K562 (cell line): ENCODE data around the gene TCF25. TPM values are rescaled to one million over a fixed set of nuclear protein-coding genes. Genes with fewer than 3 reads are reported as not detected.

Experiments used
- ATAC-seq: fragments of 200-7000 bp; cut with Tn5 transposase; 3 replicates; pipeline ENCODE4 v1.9.1; 2020; ENCODE audit warnings: moderate library complexity
- BruUV-seq: library from RNA; stranded (reverse); fragments of 400-500 nt; replicated peaks from 2 replicates; lab custom pipeline; 2021; lab: Mats Ljungman, UMichigan
- CTCF ChIA-PET: fragments of 300-600 bp; formaldehyde crosslinking; extraction: SDS; loops from one replicate; lab custom pipeline; 2021; ENCODE audit warnings: low intra/inter-chr PET ratio; lab: Yijun Ruan, JAX
- POLR2A ChIA-PET: fragments of 300-600, 350-650 bp; sonication (Branson Sonifier 250); formaldehyde crosslinking; extraction: SDS; loops from one replicate; lab custom pipeline; 2021; ENCODE audit warnings: antibody characterized with exemption, inconsistent platforms; lab: Yijun Ruan, JAX
- DNase-seq, 4 experiments: peaks; one replicate each; pipeline versions ENCODE4 v3.0.0 to v3.0.0-alpha.2; 2011 to 2018; ENCODE audit warnings: low spot score in 3 of 4, mixed read lengths in 3 of 4; ENCODE audit errors: extremely low read depth in 1 of 4
- FAIRE-seq: peaks from 2 replicates; lab custom pipeline; 2011; peaks lifted over from hg19 to GRCh38; lab: Jason Lieb, UNC
- H2AFZ ChIP-seq: 2 replicates; pipeline ENCODE4 v1.6.0; 2011; ENCODE audit warnings: low read depth, low read length, control low read depth, inconsistent platforms
- H3K27ac ChIP-seq: fragments of 200-600 bp; 3 replicates; pipeline ENCODE4 v1.8.0; 2011; ENCODE audit warnings: low read depth, mild to moderate bottlenecking, control low read depth, inconsistent platforms, low read length, moderate library complexity, mixed read lengths; ENCODE audit errors: extremely low read depth
- H3K27me3 ChIP-seq, 2 experiments: fragments of 300-600 bp in 1 of 2; 2 replicates in 1 of 2; 3 replicates in 1 of 2; pipeline versions ENCODE4 v1.6.0 to v1.8.0; 2011; ENCODE audit warnings: inconsistent platforms in 2 of 2, low read length in 2 of 2, mild to moderate bottlenecking in 1 of 2, mixed read lengths in 1 of 2, moderate library complexity in 1 of 2; ENCODE audit not compliant: control insufficient read depth in 2 of 2, insufficient read depth in 2 of 2
- H3K36me3 ChIP-seq: fragments of 300-600 bp; 3 replicates; pipeline ENCODE4 v1.8.0; 2011; ENCODE audit warnings: mild to moderate bottlenecking, low read length, inconsistent platforms; ENCODE audit not compliant: control insufficient read depth, insufficient read depth
- H3K4me1 ChIP-seq, 2 experiments: fragments of 200-600 bp in 1 of 2; replicated peaks in 1 of 2; 2 replicates in 1 of 2; 3 replicates in 1 of 2; pipeline versions ENCODE4 v1.5.1 to v1.8.0; 2011; ENCODE audit warnings: inconsistent platforms in 2 of 2, low read length in 2 of 2, mild to moderate bottlenecking in 1 of 2, mixed read lengths in 1 of 2, moderate library complexity in 1 of 2; ENCODE audit not compliant: control insufficient read depth in 2 of 2, insufficient read depth in 2 of 2
- H3K4me2 ChIP-seq: 2 replicates; pipeline ENCODE4 v1.6.1; 2011; ENCODE audit warnings: low read length, control low read depth, inconsistent platforms, mixed read lengths; ENCODE audit not compliant: insufficient read depth
- H3K4me3 ChIP-seq: fragments of 200-600 bp; sonication (generic), shearing (Covaris generic); 2 replicates; pipeline ENCODE4 v1.5.1; 2016; ENCODE audit warnings: control low read depth, inconsistent platforms
- H3K79me2 ChIP-seq: fragments of 200-600 bp; 3 replicates; pipeline ENCODE4 v1.8.0; 2011; ENCODE audit warnings: low read length, inconsistent platforms; ENCODE audit not compliant: control insufficient read depth, insufficient read depth
- H3K9ac ChIP-seq, 2 experiments: 2 replicates each; pipeline versions ENCODE4 v1.6.0 to v1.6.1; 2011; ENCODE audit warnings: low read depth in 2 of 2, low read length in 2 of 2, control low read depth in 1 of 2, inconsistent platforms in 1 of 2, mild to moderate bottlenecking in 1 of 2, mixed read lengths in 1 of 2; ENCODE audit not compliant: insufficient read depth in 1 of 2
- H3K9me1 ChIP-seq: one replicate; pipeline ENCODE4 v1.6.0; 2011; ENCODE audit warnings: inconsistent platforms, mild to moderate bottlenecking, low read length, moderate library complexity; ENCODE audit not compliant: control insufficient read depth, insufficient read depth
- H3K9me3 ChIP-seq: replicated peaks from 2 replicates; pipeline ENCODE4 v1.5.1; 2011; ENCODE audit warnings: low read depth, low read length, inconsistent platforms; ENCODE audit not compliant: control insufficient read depth, insufficient read depth
- H4K20me1 ChIP-seq: replicated peaks from 2 replicates; pipeline ENCODE4 v1.6.1; 2011; ENCODE audit warnings: low read length, inconsistent platforms, mixed read lengths; ENCODE audit not compliant: control insufficient read depth, insufficient read depth
- BDP1 ChIP-seq: IDR thresholded peaks from 3 replicates; pipeline ENCODE4 v1.6.1; 2011; ENCODE audit not compliant: insufficient read length, insufficient read depth
- CTBP1 ChIP-seq: fragments of 450-650 bp; IDR thresholded peaks from 2 replicates; pipeline ENCODE4 v1.6.1; 2016; ENCODE audit warnings: borderline replicate concordance
- ELF1 ChIP-seq: fragments of 200-800 bp; sonication (Bioruptor generic); IDR thresholded peaks from 2 replicates; pipeline ENCODE4 v1.6.1; 2016; ENCODE audit warnings: missing genetic modification characterization, missing compliant biosample characterization
- FIP1L1 ChIP-seq: fragments of 200-400 bp; formaldehyde crosslinking; IDR thresholded peaks from 2 replicates; pipeline ENCODE4 v1.6.1; 2018; ENCODE audit warnings: mild to moderate bottlenecking, low read depth, low read length; ENCODE audit not compliant: poor library complexity, severe bottlenecking
- FOXO4 ChIP-seq: fragments of 450-650 bp; formaldehyde crosslinking; IDR thresholded peaks from 2 replicates; pipeline ENCODE4 v1.4.0; 2020; ENCODE audit warnings: mild to moderate bottlenecking, moderate library complexity
- HLTF ChIP-seq: fragments of 450-650 bp; IDR thresholded peaks from 2 replicates; pipeline ENCODE4 v1.6.1; 2016
- JUN ChIP-seq, 2 experiments: sonication (generic) in 1 of 2; formaldehyde crosslinking in 1 of 2; IDR thresholded peaks; 2 replicates each; pipeline versions ENCODE4 v1.6.1 to v1.8.0; 2012 to 2022; ENCODE audit warnings: borderline replicate concordance in 2 of 2, mild to moderate bottlenecking in 2 of 2, improper control_type of control experiment in 1 of 2, low read depth in 1 of 2, low read length in 1 of 2, missing genetic modification reagents in 1 of 2
- MAFF ChIP-seq: IDR thresholded peaks from 2 replicates; pipeline ENCODE4 v1.6.1; 2012; ENCODE audit warnings: low read length, improper control_type of control experiment
- MCM7 ChIP-seq, 2 experiments: fragments of 450-650 bp; IDR thresholded peaks; 2 replicates each; pipeline ENCODE4 v1.6.1; 2016 to 2018
- MED1 ChIP-seq: sonication (generic); formaldehyde crosslinking; IDR thresholded peaks from 2 replicates; pipeline ENCODE4 v1.8.1; 2023; ENCODE audit warnings: missing genetic modification reagents, borderline replicate concordance
- NFE2L1 ChIP-seq: fragments of 450-650 bp; IDR thresholded peaks from 2 replicates; pipeline ENCODE4 v1.6.1; 2016; ENCODE audit warnings: missing genetic modification characterization, low read depth, mild to moderate bottlenecking, missing compliant biosample characterization, moderate library complexity, borderline replicate concordance
- PPARD ChIP-seq: fragments of 250-450 bp; sonication (Bioruptor Pico); IDR thresholded peaks from 2 replicates; pipeline ENCODE4 v1.8.0; 2022; ENCODE audit warnings: inconsistent platforms, mild to moderate bottlenecking, moderate library complexity
- RBM22 ChIP-seq: fragments of 200-400 bp; formaldehyde crosslinking; IDR thresholded peaks from 2 replicates; pipeline ENCODE4 v1.6.1; 2018; ENCODE audit warnings: low read length, low read depth; ENCODE audit not compliant: poor library complexity, severe bottlenecking
- STAG1 ChIP-seq: sonication (generic); formaldehyde crosslinking; IDR thresholded peaks from 2 replicates; pipeline ENCODE4 v1.5.0; 2020; ENCODE audit warnings: missing genetic modification reagents, borderline replicate concordance
- TRIM24 ChIP-seq, 2 experiments: fragments of 450-650 bp; IDR thresholded peaks; 2 replicates each; pipeline ENCODE4 v1.6.1; 2016
- XRCC5 ChIP-seq: fragments of 200-400 bp; formaldehyde crosslinking; IDR thresholded peaks from 2 replicates; pipeline ENCODE4 v1.6.1; 2017; ENCODE audit warnings: low read depth, mild to moderate bottlenecking, low read length
- ZFP91 ChIP-seq: sonication (generic); formaldehyde crosslinking; IDR thresholded peaks from 2 replicates; pipeline ENCODE4 v1.8.0; 2022; ENCODE audit warnings: mild to moderate bottlenecking, missing genetic modification reagents
- ZNF197 ChIP-seq: fragments of 200-800 bp; sonication (Bioruptor generic); IDR thresholded peaks from 2 replicates; pipeline ENCODE4 v1.6.1; 2016; ENCODE audit warnings: low read depth, missing genetic modification characterization, missing compliant biosample characterization
- ZNF408 ChIP-seq: fragments of 250-450 bp; sonication (Bioruptor Pico); IDR thresholded peaks from 2 replicates; pipeline ENCODE4 v1.4.0; 2020; ENCODE audit warnings: low read depth, mild to moderate bottlenecking, moderate library complexity
- WGBS: fragments of 100-300 bp; shearing (Covaris generic); methylation state at CpG from one replicate; pipeline ENCODE4 v1.1.6; 2016; ENCODE audit warnings: low coverage, mixed read lengths; ENCODE audit not compliant: insufficient coverage; ENCODE audit errors: missing lambda C conversion rate; 5-methylcytosine and 5-hydroxymethylcytosine counted together
- in situ Hi-C: fragments of 300-500 bp; cut with MboI; formaldehyde crosslinking; loops from 4 replicates; pipeline ENCODE4 v1.15.0; 2018; ENCODE audit warnings: inconsistent platforms, mixed read lengths
- intact Hi-C: fragments of 100-400 bp; cut with micrococcal nuclease; formaldehyde crosslinking; loops from 2 replicates; pipeline ENCODE4 v1.14.2; 2022
- polyA plus RNA-seq, 8 experiments: library from polyadenylated mRNA; depleted of rRNA in 4 of 8; stranded (reverse) in 5 of 8; unstranded in 3 of 8; fragments of >200 nt; fragmentation: Nextera tagmentation in 2 of 8; fragmentation: Illumina TruSeq in 1 of 8; extraction: Ambion mirVana in 2 of 8; extraction: Trizol in 1 of 8; gene quantifications; 2 replicates each; pipeline versions ENCODE4 v1.2.1 to v1.2.3, GENCODE V29; 2011 to 2014; ENCODE audit warnings: inconsistent platforms in 1 of 8, missing spikeins in 1 of 8
- total RNA-seq, 7 experiments: library from RNA; depleted of rRNA in 6 of 7; stranded (reverse); fragments of >200 nt in 6 of 7; fragmentation: Illumina TruSeq in 2 of 7; extraction: Trizol in 2 of 7; gene quantifications; 2 replicates each; pipeline versions ENCODE4 v1.2.1 to v1.2.3, GENCODE V29; 2011 to 2021; ENCODE audit warnings: low replicate concordance in 1 of 7

The TCF25 gene
- total and polyA plus RNA-seq, 9 of the 15 experiments (the other 6 are each of a cell fraction or from before 2014, with no cell fraction given), result 9.0 to 154 (median 83.8) TPM

- Histone ChIP-seq H3K4me3 (no peak overlapping the region), H3K9me1 (no peaks in the 10 kb centered on the region), H3K9ac (no peak overlapping the region), H3K36me3 (peaks cover 78% of the 10 kb centered on the region), H2AFZ (no peak overlapping the region), H3K4me2 (no peak overlapping the region), H4K20me1 (no peaks in the 10 kb centered on the region), H3K27me3 (no peaks in the 10 kb centered on the region), H3K79me2 (no peaks in the 10 kb centered on the region), H3K27ac (no peak overlapping the region), H3K4me1 (peaks cover 0 to 3% of the 10 kb centered on the region in 2 experiments; a peak in 1 of 5 replicates), H3K9me3 (no peaks in the 10 kb centered on the region)
- CTCF ChIA-PET, result no interaction called here
- FAIRE-seq (no peak), DNase-seq (no peak), ATAC-seq (no peak)
- BruUV-seq, result no TSS peak
- in situ Hi-C loops (no loop called here), intact Hi-C loops (no loop called here)
- TF ChIP-seq ELF1, result no peak
- TF ChIP-seq XRCC5, result no peak
- no peak for TF ChIP-seq MAFF
- TF ChIP-seq FOXO4, result no peak
- TF ChIP-seq HLTF, result no peak
- TF ChIP-seq BDP1, result no peak
- no peak for TF ChIP-seq CTBP1
- TF ChIP-seq NFE2L1 (tag), result no peak
- TF ChIP-seq JUN (IDR thresholded peaks at IDR 0.05; ENCODE audit: borderline replicate concordance, low read depth, low read length), result no peak
- no peak for TF ChIP-seq JUN (CRISPR knock-in tag; IDR thresholded peaks at IDR 0.05; ENCODE audit: borderline replicate concordance)
- TF ChIP-seq STAG1, result no peak
- no peak for TF ChIP-seq TRIM24 (IDR thresholded peaks at IDR 0.05)
- TF ChIP-seq RBM22, result no peak
- no peak for TF ChIP-seq FIP1L1
- no peak for TF ChIP-seq ZFP91 (CRISPR knock-in tag)
- no peak for TF ChIP-seq MCM7 (IDR thresholded peaks at IDR 0.05)
- TF ChIP-seq PPARD (CRISPR knock-in tag), result no peak
- no peak for TF ChIP-seq ZNF197 (CRISPR knock-in tag)
- TF ChIP-seq ZNF408 (CRISPR knock-in tag), result no peak
- TF ChIP-seq MED1, result no peak
- WGBS, result 94% methylated on average over 19 of the region's 20 CpGs
- POLR2A ChIA-PET, result interaction anchor here (0.7 to 0.9 kb wide), 2 partner anchors 10 to 12 kb away, joined by 3 to 4 read pairs; no protein-coding TSS in a partner anchor
Observed at GRCh38 chr16:89899879-89900481, 26.6 kb downstream of the TCF25 start.
